RWPE1 (cell line): ENCODE results near the gene FIBP.

ENCODE experiments used
- CTCF ChIA-PET: fragments of 350-600 bp; sonication (Branson Sonifier 250); formaldehyde crosslinking; extraction: SDS; loops from one replicate; lab custom pipeline; 2021; lab: Yijun Ruan, JAX
- POLR2A ChIA-PET: fragments of 400-600 bp; formaldehyde crosslinking; extraction: SDS; loops from one replicate; lab custom pipeline; 2020; ENCODE audit warnings: antibody characterized with exemption; ENCODE audit not compliant: low non-redundant PET; lab: Yijun Ruan, JAX
- DNase-seq: peaks from one replicate; pipeline ENCODE4 v3.0.0; 2012; ENCODE audit warnings: low spot score
- H3K27ac ChIP-seq: fragments of 450-650 bp; 2 replicates; pipeline ENCODE4 v1.5.1; 2017
- CTCF ChIP-seq: fragments of 450-650 bp; conservative IDR thresholded peaks from 2 replicates; pipeline ENCODE4 v1.5.1; 2017; ENCODE audit warnings: low read depth, mild to moderate bottlenecking

Gene FIBP

GRCh38 chr11:65899356-65900124 is 11.3 kb upstream of the FIBP start:
- H3K27ac ChIP-seq = peak overlapping the region; percentile 95
- DNase-seq = peak; percentile 81
- CTCF ChIA-PET = interaction anchor here (1.2 to 1.7 kb wide), 3 partner anchors 12 to 90 kb away, joined by 3 to 14 read pairs (median 8); partner anchors contain the start of gene FIBP
- TF ChIP-seq CTCF = no peak
- POLR2A ChIA-PET = interaction anchor here (1.0 to 1.4 kb wide), 4 partner anchors 10 to 12 kb away, joined by 3 to 8 read pairs (median 4); partner anchors contain the start of genes CCDC85B and FIBP

- POLR2A ChIA-PET = interaction anchor here (1.2 to 1.7 kb wide), 4 partner anchors 9 to 17 kb away, joined by 3 to 8 read pairs (median 4); partner anchors contain the start of genes CCDC85B and FIBP
- CTCF ChIA-PET = interaction anchor here (0.7 to 1.8 kb wide), 5 partner anchors 11 to 154 kb away, joined by 3 to 14 read pairs (median 6); partner anchors contain the start of gene FIBP
- H3K27ac ChIP-seq = peak overlapping the region; percentile 95
- no peak for TF ChIP-seq CTCF
- DNase-seq = no peak
Measured at GRCh38 chr11:65898656-65899355, 10.5 kb upstream of the FIBP start.

DNA sequence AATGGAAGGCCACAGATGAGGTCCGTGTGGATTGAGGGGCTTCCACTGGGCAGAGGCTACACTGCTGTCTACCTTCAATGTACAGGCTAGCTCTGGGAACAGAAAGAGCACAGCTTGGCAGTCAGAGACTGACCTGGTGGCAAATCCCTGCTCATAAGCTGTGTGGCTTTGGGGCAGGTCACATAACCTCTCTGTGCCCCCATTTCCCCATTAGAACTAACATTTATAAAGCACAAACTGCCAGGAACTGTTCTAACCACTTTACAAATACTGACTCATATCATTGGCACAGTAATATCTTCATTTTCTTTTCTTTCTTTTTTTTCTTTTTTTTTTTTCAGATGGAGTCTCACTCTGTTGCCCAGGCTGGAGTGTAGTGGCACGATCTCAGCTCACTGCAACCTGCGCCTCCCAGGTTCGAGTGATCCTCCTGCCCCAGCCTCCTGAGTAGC is 8.8 kb upstream of the FIBP start:
- CTCF ChIA-PET = interaction anchor here (0.6 kb wide), 1 partner anchor 11 kb away, joined by 3 read pairs; no protein-coding TSS in a partner anchor
- DNase-seq = no peak
- no peak for TF ChIP-seq CTCF
- peak overlapping the region; percentile 95 for H3K27ac ChIP-seq
- POLR2A ChIA-PET = interaction anchor here (0.5 to 1.7 kb wide), 2 partner anchors 19 to 53 kb away, joined by 3 to 5 read pairs; no protein-coding TSS in a partner anchor

DNA sequence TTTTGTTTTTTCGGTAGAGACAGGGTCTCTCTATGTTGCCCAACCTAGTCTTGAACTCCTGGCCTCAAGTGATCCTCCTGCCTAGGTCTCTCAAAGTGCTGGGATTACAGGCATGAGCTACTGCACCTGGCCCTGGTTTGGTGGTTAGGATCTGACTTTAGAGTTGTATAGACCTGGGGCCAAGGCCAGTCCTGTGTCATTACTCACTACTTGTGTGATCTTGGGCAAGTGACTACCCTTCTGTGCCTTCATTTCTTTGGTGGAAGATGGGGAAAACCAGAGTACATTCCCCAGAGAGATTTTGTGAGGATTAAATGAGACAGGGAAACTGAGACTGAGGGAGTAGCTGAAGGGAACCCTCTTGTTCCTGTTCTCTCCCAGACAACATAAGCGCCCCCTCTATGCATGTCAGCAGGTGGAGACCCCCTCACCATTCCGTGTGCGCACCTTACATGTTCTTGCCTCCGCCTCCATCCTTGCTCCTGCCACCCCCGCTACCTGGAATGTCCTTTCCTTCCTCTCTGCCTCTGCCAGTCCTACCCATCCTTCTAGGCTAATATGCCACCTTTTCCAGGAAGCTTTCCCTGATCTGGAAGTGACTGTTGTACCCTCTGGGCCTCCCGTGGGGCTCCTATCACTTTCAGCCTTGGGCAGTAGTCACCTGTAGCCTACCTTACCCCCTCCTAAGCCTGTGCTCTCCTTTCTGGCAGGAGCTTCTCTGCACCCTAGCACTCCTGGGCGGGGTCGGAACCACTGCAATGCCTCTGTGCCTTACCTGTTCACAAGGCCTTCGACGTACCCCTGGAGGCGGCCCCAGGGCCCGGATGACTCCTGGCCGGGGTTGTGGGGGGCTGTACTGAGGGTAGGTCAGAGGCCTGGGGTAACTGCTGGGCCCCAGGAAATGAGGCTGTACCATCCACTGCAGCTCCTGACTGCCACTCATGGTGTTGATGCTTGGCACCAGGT is 8.0 kb upstream of the FIBP start:
- POLR2A ChIA-PET = interaction anchor here (1.7 kb wide), 1 partner anchor 19 kb away, joined by 5 read pairs; no protein-coding TSS in a partner anchor
- CTCF ChIA-PET = no interaction called here
- no peak for TF ChIP-seq CTCF
- no peak for DNase-seq
- peak overlapping the region; percentile 95 for H3K27ac ChIP-seq

DNA sequence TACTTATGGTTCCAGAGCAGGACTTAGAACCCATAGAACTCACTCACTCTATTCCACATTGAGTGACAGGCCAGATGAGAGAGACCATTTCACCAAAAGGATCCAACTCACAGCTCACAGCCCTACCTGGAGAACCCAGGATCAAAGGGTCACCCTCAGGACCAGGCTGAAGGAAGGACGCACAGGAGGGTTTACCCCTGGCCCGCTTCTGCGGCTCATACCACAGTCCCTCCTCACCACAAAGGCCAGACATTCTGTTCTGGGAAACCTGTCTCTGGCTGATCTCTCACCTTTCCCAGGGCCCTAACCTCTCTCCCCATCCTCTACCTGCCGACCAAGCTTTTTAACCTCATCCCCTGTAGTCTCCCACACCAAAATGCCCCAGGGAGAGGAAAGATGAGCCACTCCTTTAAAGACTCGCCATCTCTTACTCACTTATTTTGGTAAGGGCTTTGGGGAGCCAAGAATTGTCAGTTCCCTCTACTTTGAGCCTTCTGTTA is 7.3 kb upstream of the FIBP start:
- peak overlapping the region; percentile 95 for H3K27ac ChIP-seq
- no peak for DNase-seq
- TF ChIP-seq CTCF = no peak
- ChIA-PET POLR2A (no interaction called here), CTCF (interaction anchor here (0.6 kb wide), 1 partner anchor 136 kb away, joined by 3 read pairs; no protein-coding TSS in a partner anchor)
